ENCODE measurements around the gene TXNRD1. TPM values are rescaled to one million over a fixed set of nuclear protein-coding genes. Genes with fewer than 3 reads are reported as not detected.
"Not testable (repeated sequence)": the region's sequence is repeated elsewhere in the genome, so short reads cannot be mapped to it uniquely, and the experiment has no call there.

TXNRD1 gene
- 39.2 TPM for polyA plus RNA-seq (ENCODE audit: insufficient read length)

GRCh38 chr12:104215638-104216297, at the start of gene TXNRD1:
TSS of gene TXNRD1 (plus strand) at chr12:104215779. CDS start at chr12:104215803, 24 bp downstream.
- peak; percentile 78 for DNase-seq

GRCh38 chr12:104165801-104166200, 49.8 kb upstream of the TXNRD1 start:
- no peak for DNase-seq

- DNase-seq, result no peak
These were observed 49.1 kb upstream of the TXNRD1 start for GRCh38 chr12:104166465-104166864.

- no peak for DNase-seq
These were observed 47.8 kb upstream of the TXNRD1 start for GRCh38 chr12:104167519-104168458.

- DNase-seq, result no peak
These were observed 47.0 kb upstream of the TXNRD1 start for GRCh38 chr12:104168596-104168995.

DNA sequence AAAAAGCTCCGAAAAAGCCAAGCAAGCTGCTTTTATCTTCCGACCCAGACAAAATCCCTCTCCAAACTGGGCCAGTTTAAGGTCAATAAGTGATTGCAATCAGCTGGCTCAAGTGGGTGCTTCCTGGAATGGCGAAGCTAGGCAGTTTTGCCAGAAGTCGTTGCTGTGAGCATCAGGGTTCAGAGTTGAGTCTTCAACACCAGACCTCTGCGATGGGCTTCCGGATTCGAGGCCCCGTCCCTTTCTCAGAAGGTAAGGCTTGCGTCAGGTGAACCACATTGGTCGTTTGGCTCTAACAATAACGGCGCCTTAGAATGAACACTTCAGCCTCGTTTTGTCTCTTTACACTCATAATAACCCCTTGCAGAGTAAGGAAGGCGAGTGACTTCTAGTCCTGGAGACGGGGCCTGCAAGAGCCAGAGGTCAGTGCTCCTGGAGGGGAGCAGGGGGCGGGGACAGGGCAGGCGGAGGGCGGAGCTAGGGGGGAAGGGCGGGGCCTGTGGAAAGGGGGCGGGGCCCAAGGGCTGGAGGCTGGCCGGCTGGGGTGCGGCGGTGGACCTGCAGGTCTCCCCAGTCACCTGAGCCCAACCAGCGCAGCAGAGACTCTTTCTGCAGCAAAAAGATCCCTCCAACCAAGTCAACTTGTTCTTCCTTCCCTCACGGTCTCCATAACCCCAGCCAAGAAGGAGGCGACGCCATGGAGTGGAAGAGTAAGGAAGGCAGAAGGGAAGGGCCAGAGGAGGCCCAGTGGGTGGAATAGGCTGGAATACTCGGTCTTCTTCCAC, 43.6 kb upstream of the TXNRD1 start:
- no peak for DNase-seq

- DNase-seq, result no peak
These were observed 43.0 kb upstream of the TXNRD1 start for GRCh38 chr12:104172570-104172947.

- not testable (repeated sequence) for DNase-seq
These were observed 41.8 kb upstream of the TXNRD1 start for GRCh38 chr12:104173804-104174203.

DNA sequence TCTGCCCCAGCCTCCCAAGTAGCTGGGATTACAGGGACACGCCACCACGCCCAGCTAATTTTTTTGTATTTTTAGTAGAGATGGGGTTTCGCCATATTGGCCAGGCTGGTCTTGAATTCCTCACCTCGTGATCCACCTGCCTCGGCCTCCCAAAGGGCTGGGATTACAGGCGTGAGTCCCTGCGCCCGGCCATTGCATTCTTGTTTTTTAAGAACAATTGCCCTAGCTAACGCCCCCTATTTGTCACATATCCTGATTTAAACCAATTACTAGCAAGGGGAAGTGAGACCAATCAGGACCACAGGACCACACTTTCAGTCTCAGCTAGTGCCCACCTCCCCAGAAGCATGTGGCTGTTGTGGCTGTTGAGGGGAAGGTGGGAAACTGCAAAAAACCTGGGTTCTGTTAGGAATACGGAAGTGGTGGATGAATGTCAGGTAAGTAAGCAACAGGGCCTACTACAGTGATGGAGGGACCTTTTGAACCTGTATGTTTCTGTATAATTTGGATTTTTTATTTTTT, 39.8 kb upstream of the TXNRD1 start:
- DNase-seq, result no peak

- DNase-seq, result no peak
These were observed 38.3 kb upstream of the TXNRD1 start for GRCh38 chr12:104177336-104177662.

DNA sequence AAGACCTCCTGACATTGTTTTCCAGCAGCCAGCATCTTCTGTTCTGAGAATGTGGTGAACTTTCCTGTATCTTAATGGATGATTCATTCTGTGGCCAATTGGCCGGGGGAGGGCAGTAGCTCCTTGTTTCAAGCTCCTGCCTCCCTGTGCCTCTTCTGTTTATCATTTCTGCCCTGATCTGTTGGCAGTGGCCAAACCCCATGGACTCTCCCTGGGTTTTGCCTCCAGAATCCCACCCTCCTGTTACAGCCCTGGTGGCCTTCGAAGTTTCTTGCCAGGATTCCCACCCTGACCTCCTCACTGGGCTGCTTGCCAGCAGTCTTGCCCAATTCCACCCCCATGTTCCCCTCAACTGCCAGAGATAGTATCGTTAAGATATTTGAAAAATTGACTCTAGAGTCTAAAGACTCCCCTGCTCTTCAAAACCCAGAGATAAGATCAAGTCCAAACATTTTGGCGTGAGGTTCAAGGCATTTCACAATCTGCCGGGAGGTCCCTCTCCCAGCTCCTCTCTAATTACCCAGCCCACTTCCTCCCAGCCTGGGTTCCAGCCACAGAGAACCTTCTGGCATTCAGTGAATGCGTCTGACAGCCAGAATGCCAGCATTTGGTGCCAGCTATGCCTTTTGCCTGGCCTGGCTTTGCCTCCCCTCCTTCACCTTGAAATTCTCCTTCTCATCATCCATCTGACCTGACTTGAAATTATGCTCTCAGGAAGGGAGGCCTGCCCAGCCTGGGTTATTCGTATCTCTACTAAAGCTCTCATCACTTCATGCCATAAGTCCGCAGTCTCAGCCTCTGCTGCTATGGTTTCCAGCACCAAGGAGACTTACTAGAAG, 37.7 kb upstream of the TXNRD1 start:
- DNase-seq, result no peak

- DNase-seq, result no peak
These were observed 35.2 kb upstream of the TXNRD1 start for GRCh38 chr12:104180374-104180773.

GRCh38 chr12:104181313-104181712, 34.3 kb upstream of the TXNRD1 start:
- DNase-seq, result no peak

- no peak for DNase-seq
These were observed 33.4 kb upstream of the TXNRD1 start for GRCh38 chr12:104182144-104182543.

GRCh38 chr12:104182621-104183378, 32.8 kb upstream of the TXNRD1 start:
- DNase-seq, result no peak

- no peak for DNase-seq
These were observed 32.1 kb upstream of the TXNRD1 start for GRCh38 chr12:104183443-104183842.

- no peak for DNase-seq
These were observed 28.0 kb upstream of the TXNRD1 start for GRCh38 chr12:104187446-104188155.

DNA sequence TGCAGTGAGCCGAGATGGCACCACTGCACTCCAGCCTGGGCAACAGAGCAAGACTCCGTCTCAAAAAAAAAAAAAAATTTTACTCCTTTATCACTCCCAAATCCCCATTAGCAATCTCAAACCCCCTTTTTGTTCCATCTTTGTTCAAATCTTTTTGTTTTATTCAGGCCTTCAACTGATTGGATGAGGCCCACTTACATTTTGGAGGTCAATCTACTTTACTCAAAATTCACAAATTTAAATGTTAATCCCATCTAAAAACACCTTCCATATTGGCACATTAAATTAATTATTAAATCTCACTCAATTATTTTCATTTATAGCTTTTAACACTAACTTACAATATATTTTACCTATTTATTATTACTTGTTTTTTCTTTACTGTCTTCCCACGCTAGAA, 27.0 kb upstream of the TXNRD1 start:
- DNase-seq, result no peak

- DNase-seq, result no peak
These were observed 25.5 kb upstream of the TXNRD1 start for GRCh38 chr12:104189915-104190555.

DNA sequence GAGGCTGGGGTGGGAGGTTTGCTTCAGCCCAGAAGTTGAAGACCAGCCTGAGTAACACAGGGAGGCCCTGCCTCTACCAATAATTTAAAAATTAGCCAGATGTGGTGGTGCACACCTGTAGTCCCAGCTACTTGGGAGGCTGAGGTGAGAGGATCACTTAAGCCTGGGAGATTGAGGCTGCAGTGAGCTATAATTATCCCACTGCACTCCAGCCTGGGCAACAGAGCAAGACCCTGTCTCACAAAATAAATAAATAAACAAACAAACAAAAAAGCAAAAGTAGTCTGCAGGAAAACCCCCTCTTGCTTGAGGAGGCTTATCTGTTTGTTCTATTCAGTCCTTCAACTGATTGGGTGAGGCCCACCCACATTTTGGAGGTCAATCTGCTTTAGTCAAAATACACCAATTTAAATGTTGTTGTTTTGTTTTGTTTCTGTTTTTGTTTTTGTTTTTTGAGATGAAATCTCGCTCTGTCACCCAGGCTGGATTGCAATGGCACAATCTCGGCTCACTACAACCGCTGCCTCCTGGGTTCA, 24.9 kb upstream of the TXNRD1 start:
- DNase-seq, result no peak
